GDM1 (cell line): Measurements from ENCODE around the gene SLC25A11.
"Not testable (repeated sequence)": the region's sequence is repeated elsewhere in the genome, so short reads cannot be mapped to it uniquely, and the experiment has no call there.

Source experiments
- DNase-seq: peaks from one replicate; lab custom pipeline; 2025; lab: John Stamatoyannopoulos, UW

Gene SLC25A11

GRCh38 chr17:4945176-4945943, 5.5 kb upstream of the SLC25A11 start:
- peak; percentile 52 for DNase-seq

DNA sequence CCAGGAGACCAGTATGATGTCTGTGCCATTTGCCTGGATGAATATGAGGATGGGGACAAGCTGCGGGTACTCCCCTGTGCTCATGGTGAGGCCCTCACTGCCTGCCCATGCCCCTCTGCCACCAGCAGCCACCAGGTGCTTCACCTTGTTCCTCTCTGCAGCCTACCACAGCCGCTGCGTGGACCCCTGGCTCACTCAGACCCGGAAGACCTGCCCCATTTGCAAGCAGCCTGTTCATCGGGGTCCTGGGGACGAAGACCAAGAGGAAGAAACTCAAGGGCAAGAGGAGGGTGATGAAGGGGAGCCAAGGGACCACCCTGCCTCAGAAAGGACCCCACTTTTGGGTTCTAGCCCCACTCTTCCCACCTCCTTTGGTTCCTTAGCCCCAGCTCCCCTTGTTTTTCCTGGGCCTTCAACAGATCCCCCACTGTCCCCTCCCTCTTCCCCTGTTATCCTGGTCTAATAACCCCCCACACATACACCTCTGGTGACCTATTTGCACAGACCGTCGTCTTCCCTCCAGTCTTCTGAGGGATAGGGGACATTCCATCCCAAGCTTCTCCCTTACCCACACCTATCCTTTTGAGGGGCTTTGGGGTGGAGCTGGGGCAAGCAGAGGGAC, 4.8 kb upstream of the SLC25A11 start:
- no peak for DNase-seq

DNA sequence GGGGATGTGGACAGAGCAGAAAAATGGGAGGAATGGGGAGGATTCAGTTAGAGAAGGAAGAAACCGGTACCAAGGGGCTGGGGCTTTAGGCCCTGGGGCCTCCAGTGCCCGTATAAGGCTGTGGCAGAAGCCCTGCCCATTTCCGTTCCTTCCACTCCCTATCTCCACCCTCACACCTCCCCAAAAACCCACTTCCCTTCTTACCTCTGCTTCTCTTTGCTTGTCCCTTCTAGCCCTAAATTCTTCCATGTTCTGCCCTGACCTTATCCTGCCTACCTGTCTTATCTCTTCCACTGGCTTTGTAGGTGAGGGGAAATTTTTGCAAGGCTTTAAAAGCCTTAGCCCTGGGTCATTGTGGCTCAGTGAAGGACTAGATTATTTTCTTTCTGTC, 4.3 kb upstream of the SLC25A11 start:
- DNase-seq, result peak; percentile 68

- no peak for DNase-seq
Measured at GRCh38 chr17:4942760-4943508, 3.1 kb upstream of the SLC25A11 start.

GRCh38 chr17:4941319-4941610, 1.4 kb upstream of the SLC25A11 start:
- DNase-seq, result no peak

- peak; percentile 14 for DNase-seq
Measured at GRCh38 chr17:4940555-4941318, 891 bp upstream of the SLC25A11 start.

DNA sequence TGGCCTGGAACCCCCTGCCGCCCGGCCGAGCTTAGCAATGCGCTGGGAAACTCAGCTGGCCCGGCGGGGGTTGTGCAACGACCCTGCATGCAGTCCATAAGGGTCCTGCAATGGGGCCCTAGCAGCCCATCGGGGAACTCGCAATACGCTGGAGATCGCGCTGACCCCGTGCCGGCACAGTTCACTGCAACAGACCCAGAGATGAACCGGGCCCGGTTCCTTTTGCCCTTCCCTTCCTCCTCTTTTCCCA, 375 bp downstream of the SLC25A11 start:
- DNase-seq, result no peak

DNA sequence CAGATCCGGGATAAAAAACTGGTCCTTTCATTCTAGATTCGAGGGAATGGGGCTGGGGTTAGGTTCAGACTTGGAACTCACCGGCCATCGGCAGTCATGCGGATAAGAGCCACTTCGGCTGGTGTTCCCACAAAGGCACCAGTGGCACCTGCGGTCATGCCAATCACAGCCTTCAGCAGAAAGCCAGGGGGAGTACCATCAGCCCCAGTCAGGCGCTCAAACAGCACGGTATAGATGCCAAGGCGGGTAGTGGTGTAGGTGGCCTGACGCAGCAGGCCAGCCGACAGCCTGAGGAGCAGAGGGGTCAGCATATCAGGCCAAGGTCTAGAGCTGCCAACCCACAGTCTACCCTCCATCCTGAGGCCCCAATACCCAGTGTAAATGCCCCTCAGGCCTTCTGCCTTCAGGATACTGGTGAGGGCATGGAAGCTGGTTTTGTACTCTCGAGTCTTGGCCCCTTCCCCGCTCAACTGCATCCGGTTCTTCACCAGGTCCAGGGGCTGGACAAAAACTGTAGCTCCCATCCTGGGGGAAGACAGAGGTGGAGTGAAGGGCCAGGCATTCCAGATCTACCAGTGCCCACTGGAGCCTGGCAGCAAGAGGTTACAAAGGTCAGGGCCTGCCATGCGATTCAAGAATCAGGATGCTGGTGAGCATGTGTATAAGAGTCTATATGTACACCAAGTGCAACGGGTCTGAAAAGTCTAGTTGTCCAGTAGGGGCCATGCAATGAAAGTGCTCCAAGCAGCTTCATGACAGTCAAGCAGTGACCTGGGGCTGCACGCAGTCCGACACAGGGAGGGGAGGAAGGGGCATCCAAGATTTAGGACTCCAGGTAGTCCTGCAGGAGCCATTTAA, 929 bp downstream of the SLC25A11 start:
- no peak for DNase-seq

DNA sequence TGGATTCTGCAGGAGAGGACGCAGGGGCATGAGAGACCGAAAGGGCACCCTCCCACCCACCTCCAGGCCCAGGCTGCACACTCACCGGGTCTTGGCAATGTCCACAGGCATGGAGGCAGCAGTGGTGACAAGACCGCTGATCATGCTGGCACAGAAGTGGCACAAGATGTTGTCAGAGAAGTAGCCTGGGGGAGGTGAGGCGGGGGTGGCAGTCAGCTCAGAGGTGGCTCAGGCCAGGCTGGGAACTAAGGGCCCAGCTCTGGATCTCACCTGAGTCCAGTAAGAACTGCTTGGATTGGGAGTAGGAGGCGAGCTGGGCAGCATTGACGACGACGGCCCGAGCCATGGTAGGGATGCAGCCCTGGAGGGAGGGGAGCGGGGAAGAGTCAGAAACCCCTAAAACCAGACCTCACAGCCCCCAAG, 1.8 kb downstream of the SLC25A11 start:
- DNase-seq, result no peak

- DNase-seq, result no peak
Measured at GRCh38 chr17:4937553-4937952, 2.3 kb downstream of the SLC25A11 start.

GRCh38 chr17:4936436-4936835, 3.4 kb downstream of the SLC25A11 start:
- DNase-seq, result no peak

DNA sequence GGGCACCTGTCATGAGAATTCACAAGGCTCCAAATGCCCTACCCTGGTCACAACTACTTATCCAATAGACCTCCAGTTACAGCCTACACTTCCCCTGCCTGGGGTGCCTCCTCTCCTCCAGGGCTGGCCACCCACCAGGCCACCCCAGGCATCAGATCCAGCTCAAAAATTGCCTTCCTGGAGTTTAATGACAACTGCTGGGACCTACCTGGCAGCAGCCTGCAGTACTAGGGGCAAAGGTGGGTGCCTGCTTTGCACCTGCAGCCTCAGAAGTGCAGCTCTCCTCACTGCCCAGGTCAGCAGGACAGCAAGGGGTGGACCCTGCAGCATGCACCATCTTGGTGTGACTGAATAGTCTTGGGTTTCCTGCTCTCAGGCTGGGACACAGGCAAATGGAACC, 4.2 kb downstream of the SLC25A11 start:
- DNase-seq, result no peak

DNA sequence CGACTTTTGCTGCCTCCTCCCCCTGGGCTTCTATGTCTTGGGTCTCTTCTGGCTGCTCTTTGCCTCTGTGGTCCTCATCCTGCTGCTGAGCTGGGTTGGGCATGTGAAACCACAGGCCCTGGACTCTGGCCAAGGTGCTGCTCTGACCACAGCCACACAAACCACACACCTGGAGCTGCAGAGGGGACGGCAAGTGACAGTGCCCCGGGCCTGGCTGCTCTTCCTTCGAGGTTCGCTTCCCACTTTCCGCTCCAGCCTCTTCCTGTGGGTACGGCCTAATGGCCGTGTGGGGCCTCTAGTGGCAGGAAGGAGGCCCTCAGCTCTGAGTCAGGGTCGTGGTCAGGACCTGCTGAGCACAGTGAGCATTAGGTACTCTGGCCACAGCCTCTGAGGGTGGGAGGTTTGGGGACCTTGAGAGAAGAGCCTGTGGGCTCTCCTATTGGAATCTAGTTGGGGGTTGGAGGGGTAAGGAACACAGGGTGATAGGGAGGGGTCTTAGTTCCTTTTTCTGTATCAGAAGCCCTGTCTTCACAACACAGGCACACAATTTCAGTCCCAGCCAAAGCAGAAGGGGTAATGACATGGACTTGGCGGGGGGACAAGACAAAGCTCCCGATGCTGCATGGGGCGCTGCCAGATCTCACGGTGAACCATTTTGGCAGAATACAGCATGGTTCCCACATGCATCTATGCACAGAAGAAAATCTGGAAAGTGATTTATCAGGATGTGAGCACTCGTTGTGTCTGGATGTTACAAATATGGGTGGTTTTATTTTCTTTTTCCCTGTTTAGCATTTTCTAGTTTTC, 5.5 kb downstream of the SLC25A11 start:
- DNase-seq, result peak; percentile 82

GRCh38 chr17:4933646-4934045, 6.2 kb downstream of the SLC25A11 start:
- no peak for DNase-seq

DNA sequence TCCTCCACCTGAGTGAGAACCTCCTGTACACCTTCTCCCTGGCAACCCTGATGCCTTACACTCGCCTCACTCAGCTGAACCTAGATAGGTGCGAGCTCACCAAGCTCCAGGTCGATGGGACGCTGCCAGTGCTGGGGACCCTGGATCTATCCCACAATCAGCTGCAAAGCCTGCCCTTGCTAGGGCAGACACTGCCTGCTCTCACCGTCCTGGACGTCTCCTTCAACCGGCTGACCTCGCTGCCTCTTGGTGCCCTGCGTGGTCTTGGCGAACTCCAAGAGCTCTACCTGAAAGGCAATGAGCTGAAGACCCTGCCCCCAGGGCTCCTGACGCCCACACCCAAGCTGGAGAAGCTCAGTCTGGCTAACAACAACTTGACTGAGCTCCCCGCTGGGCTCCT, 7.1 kb downstream of the SLC25A11 start:
- DNase-seq, result no peak

DNA sequence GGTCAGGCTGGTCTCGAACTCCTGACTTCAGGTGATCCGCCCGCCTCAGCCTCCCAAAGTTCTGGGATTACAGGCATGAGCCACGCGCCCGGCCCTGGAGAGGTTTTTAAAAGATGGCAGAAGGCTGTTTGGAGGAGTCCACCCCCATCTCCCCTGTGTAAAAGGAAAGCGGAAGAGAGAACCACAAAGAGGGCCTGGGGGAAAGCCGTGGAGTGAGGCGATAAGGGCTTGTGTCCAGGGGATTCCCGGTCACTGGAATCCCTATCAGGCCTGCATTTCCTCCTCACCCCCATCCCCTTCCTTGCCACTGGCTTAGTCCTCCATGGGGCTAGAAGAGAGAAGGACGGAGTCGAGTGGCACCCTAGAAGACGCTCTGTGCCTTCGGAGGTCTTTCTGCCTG, 7.9 kb downstream of the SLC25A11 start, which contains the start of gene GP1BA:
GP1BA (plus strand) TSS at position 315 of the 400 bp plus-strand sequence. CDS start 328 bp downstream, outside the sequence.
- DNase-seq, result no peak

GRCh38 chr17:4928881-4929280, 11.0 kb downstream of the SLC25A11 start:
- DNase-seq, result no peak

DNA sequence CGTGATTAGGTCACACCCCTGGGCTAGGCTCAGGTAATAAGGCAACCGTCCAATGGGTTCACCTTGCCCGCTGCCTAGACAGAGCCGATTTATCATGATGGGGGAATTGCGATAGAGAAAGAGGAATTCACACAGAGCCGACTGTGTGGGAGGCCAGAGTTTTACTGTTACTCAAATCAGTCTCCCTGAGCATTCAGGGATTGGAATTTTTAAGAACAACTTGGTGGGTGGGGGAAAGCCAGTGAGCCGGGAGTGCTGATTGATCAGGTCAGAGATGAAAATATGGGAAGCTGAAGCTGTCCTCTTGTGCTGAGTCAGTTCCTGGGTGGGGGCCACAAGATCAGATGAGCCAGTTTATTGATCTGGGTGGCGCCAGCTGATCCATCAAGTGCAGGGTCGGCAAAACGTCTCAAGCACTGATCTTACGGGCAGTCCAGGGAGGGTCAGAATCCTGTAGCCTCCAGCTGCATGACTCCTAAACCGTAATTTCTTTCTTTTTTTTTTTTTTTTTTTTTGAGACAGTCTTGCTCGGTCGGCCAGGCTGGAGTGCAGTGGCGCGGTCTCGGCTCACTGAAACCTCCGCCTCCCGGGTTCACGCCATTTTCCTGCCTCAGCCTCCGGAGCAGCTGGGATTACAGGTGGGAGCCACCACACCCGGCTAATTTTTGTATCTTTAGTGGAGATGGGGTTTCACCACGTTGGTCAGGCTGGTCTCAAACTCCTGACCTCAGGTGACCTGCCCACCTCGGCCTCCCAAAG, 13.1 kb downstream of the SLC25A11 start:
- DNase-seq, result not testable (repeated sequence)

- no peak for DNase-seq
Measured at GRCh38 chr17:4921320-4921719, 18.5 kb downstream of the SLC25A11 start.
